Raji (cell line): ENCODE data around the gene BTAF1.

Source experiments
- POLR2A ChIP-seq: IDR thresholded peaks from 2 replicates; pipeline ENCODE4 v1.6.1; 2011; ENCODE audit warnings: low read depth, low read length, control low read depth; ENCODE audit not compliant: insufficient read depth

Gene BTAF1

GRCh38 chr10:92001581-92001980 lies 78.0 kb downstream of the BTAF1 start:
- no peak for TF ChIP-seq POLR2A

DNA sequence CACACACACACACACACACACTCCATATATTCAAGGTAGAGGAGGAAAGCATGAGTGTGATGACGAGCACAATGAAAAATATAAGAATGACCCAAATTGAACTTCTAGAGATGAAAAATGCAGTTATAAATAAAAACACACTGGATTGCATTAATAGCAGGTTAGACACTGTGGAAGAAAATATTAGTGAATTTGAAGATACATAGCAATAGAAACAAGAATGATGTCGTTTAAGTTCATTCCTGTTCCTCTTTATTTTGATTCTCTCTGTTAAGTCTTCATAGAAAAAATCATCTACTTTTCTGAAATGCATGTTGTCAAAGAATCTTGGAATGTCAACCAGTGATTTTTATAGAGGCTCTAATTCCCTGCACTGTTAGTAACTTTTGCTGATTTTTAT lies 78.4 kb downstream of the BTAF1 start:
- TF ChIP-seq POLR2A: no peak

DNA sequence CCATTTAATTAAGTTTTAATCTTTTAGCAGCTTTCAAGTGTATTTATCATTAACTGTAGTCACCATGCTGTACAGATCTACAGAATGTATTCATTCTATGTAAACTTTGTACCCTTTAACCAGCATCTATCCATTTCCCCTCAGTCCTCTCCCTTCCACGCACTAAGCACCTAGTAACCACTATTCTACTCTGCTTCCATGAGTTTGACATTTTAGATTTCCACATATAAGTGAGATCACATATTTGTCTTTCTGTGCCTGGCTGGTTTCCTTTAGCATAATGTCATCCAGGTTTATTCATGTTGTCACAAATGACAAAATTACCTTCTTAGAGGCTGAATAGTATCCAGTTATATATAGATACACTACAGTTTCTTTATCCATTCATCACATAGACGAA lies 79.7 kb downstream of the BTAF1 start:
- no peak for TF ChIP-seq POLR2A

DNA sequence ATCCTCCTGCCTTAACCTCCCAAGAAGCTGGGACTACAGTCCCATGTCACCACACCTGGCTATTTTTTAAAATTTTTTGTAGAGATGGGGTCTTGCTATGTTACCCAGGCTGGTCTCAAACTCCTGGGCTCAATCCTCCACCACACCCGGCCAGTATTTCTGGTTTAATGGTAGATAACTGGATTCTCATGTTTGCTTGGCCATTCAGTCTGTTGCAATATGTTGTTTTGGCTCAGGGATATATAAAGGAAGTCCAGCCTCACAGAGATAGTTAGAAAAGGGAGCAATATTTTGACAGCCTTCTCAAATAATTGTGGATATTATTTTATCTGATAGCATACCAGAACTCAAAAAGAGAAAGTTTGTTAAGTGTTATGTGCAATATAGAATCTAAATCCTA lies 82.4 kb downstream of the BTAF1 start:
- no peak for TF ChIP-seq POLR2A

- TF ChIP-seq POLR2A: no peak
Measured at GRCh38 chr10:92009445-92009844, 85.9 kb downstream of the BTAF1 start.

- no peak for TF ChIP-seq POLR2A
Measured at GRCh38 chr10:92010047-92010735, 86.6 kb downstream of the BTAF1 start.

DNA sequence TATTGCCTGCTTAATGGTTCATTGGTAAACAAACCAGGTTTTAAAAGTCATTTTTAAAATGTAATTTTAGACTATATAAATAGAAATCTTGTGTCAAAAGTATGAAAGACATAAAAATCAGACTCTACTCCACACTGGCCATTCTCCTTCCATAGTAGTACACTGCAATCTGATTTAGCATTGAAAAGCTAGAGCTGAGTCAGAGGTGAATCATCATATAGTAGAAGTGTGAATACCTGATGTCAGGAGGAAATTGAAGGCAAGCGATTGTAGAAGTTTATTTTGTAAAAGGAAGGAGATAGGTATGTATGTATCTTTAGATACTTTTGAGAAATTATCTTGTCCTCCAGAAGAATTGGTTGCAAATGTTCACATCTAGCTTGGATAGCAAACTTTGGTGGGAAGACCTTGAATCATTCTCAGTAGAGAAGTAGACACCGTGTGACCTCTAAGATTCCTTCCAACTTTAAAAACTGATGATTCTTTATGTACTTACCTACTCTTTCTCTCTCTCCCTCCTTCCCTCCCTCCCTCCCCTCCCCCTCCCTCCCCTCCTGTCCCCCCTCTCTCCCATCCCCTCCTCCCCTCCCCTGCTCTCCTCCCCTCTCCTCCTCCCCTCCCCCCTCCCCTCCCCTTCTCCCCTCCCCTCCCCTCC lies 88.1 kb downstream of the BTAF1 start:
- TF ChIP-seq POLR2A: no peak

DNA sequence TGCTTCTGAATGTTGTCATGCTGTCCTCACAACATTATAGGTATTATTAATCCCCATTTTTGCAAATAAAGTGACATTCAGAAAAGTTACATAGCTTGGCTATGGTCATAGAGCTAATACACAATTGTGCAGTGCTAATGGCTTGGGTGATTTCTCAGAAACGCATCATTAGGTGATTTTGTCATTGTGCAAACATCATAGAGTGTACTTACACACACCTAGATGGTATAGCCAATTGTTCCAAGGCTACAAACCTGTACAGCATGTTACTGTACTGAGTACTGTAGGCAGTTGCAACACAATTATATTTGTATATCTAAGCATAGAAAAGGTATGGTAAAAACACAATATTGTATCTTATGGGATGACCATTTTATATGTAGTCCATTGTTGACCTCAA lies 91.0 kb downstream of the BTAF1 start:
- TF ChIP-seq POLR2A: no peak

DNA sequence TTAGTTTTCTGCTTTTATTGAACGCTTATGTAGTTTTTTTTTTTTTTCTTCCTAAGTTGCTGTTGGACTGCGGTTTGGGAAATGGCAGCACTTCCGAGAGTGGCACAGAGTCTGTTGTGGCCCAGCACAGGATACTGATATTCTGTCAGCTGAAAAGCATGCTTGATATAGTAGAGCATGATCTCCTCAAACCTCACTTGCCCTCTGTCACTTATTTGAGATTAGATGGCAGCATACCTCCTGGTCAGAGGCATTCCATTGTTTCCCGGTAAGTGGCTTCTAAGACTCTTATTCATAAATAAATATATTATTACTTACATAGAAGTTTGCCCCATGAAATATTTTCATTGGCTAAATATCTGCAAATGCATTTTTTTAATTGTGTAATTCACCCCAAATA lies 101.1 kb downstream of the BTAF1 start:
- TF ChIP-seq POLR2A: no peak

GRCh38 chr10:92027141-92027540 lies 103.6 kb downstream of the BTAF1 start:
- TF ChIP-seq POLR2A: no peak

DNA sequence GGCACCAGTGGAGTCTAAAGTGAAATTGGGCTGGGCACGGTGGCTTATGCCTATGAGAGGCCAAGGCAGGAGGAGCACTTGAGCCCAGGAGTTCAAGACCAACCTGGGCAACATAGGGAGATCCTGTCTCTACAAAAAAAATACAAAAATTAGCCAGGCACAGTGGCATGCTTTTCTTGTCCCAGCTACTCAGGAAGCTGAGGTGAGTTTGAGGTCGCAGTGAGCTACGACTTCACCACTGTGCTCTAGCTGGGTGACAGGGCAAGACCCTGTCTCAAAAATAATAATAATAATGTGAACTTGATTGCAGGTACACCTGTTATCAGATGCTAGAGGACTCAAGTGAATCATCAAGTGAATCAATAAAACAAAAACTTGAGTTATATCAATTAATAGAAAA lies 108.0 kb downstream of the BTAF1 start:
- TF ChIP-seq POLR2A: no peak

DNA sequence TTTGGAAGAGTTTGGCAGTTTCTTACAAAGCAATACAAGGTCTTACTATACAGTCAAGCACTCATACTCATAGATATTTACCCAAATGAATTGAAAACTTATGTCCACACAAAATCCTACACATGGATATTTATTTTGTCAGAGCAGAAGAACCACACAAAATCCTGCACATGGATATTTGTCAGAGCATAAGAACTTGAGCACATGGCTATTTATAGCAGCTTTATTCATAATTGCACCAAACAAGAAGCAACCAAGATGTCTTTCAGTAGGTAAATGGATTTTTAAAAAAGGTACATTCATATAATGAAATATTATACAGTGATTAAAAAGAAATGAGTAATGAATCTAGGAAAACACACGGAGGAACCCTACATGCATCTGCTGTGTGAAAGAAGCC lies 115.4 kb downstream of the BTAF1 start:
- TF ChIP-seq POLR2A: no peak

GRCh38 chr10:92042541-92042940 lies 119.0 kb downstream of the BTAF1 start:
- TF ChIP-seq POLR2A: no peak

- no peak for TF ChIP-seq POLR2A
Measured at GRCh38 chr10:92045641-92046106, 122.1 kb downstream of the BTAF1 start.

- TF ChIP-seq POLR2A: no peak
Measured at GRCh38 chr10:92047215-92047614, 123.6 kb downstream of the BTAF1 start.

GRCh38 chr10:92052088-92052487 lies 128.5 kb downstream of the BTAF1 start:
- no peak for TF ChIP-seq POLR2A

DNA sequence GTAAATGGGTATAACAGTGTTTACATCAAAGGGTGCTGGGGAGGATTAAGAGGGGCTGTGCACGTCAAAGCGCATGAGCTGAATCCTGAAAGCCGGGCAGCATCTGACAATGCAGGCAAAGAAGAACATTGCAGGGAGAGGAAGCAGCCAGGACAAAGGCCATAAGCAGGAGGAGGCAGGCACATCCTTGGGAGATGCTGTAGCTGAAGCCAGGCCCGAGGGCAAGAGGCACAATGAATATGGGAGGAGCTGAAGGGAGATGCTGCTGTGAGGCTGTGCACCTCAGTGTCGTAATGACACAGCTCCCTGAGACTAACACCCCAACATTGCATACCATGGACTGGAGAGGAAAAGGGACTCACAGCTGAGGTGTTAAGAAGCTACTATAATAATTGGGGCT lies 129.2 kb downstream of the BTAF1 start:
- no peak for TF ChIP-seq POLR2A

- TF ChIP-seq POLR2A: no peak
Measured at GRCh38 chr10:92054807-92055206, 131.2 kb downstream of the BTAF1 start.

- TF ChIP-seq POLR2A: no peak
Measured at GRCh38 chr10:92062273-92062672, 138.7 kb downstream of the BTAF1 start.
